ENCODE measurements around the gene SNRPA.

SNRPA gene

GRCh38 chr19:40716482-40717324 lies 34.3 kb upstream of the SNRPA start, which contains the start of the genes COQ8B and ITPKC:
Gene COQ8B, minus strand, starts transcription at chr19:40716886. Its CDS starts 2,254 bp downstream, at chr19:40714632.
Gene ITPKC, plus strand, starts transcription at chr19:40717112. Its CDS starts 24 bp downstream, at chr19:40717136.
- TF ChIP-seq CTCF (IDR thresholded peaks at IDR 0.05; ENCODE audit: low read depth, low read length), result no peak
- DNase-seq (ENCODE audit: extremely low read depth, low read depth), result peak; percentile 95

- no peak for DNase-seq (ENCODE audit: extremely low read depth, low read depth)
- TF ChIP-seq CTCF (IDR thresholded peaks at IDR 0.05; ENCODE audit: low read depth, low read length), result no peak
Measured at GRCh38 chr19:40717325-40717879, 33.6 kb upstream of the SNRPA start.

- no peak for DNase-seq (ENCODE audit: extremely low read depth, low read depth)
- no peak for TF ChIP-seq CTCF (IDR thresholded peaks at IDR 0.05; ENCODE audit: low read depth, low read length)
Measured at GRCh38 chr19:40717880-40718773, 32.9 kb upstream of the SNRPA start.

GRCh38 chr19:40718774-40719391 lies 32.1 kb upstream of the SNRPA start:
- no peak for DNase-seq (ENCODE audit: extremely low read depth, low read depth)
- no peak for TF ChIP-seq CTCF (IDR thresholded peaks at IDR 0.05; ENCODE audit: low read depth, low read length)

GRCh38 chr19:40719414-40719894 lies 31.5 kb upstream of the SNRPA start:
- TF ChIP-seq CTCF (IDR thresholded peaks at IDR 0.05; ENCODE audit: low read depth, low read length), result no peak
- no peak for DNase-seq (ENCODE audit: extremely low read depth, low read depth)

- no peak for TF ChIP-seq CTCF (IDR thresholded peaks at IDR 0.05; ENCODE audit: low read depth, low read length)
- no peak for DNase-seq (ENCODE audit: extremely low read depth, low read depth)
Measured at GRCh38 chr19:40721140-40721486, 29.9 kb upstream of the SNRPA start.

All from AG09319 (cell line).